Fibroblast of pulmonary artery (primary cell): ENCODE measurements around the gene IRS1.

Experiments
- DNase-seq: peaks from one replicate; pipeline ENCODE4 v3.0.0-alpha.2; 2010; ENCODE audit warnings: low read depth
- H3K4me3 ChIP-seq: replicated peaks from 2 replicates; pipeline ENCODE4 v1.5.1; 2011; ENCODE audit warnings: low read depth, mild to moderate bottlenecking, control low read depth, low read length, moderate library complexity
- CTCF ChIP-seq: IDR thresholded peaks from 2 replicates; pipeline ENCODE4 v1.5.1; 2011; ENCODE audit warnings: mild to moderate bottlenecking, control low read depth, low read length, inconsistent platforms; ENCODE audit errors: missing control alignments

The IRS1 gene

GRCh38 chr2:226738191-226738820 lies 61.3 kb downstream of the IRS1 start:
- no peak for DNase-seq
- TF ChIP-seq CTCF: no peak
- no peak overlapping the region for H3K4me3 ChIP-seq

- no peak overlapping the region for H3K4me3 ChIP-seq
- no peak for TF ChIP-seq CTCF
- DNase-seq: no peak
Measured at GRCh38 chr2:226736382-226736781, 63.2 kb downstream of the IRS1 start.

- H3K4me3 ChIP-seq: no peak overlapping the region
- DNase-seq: peak; percentile 25
- TF ChIP-seq CTCF: no peak
Measured at GRCh38 chr2:226733927-226734564, 65.6 kb downstream of the IRS1 start.

- TF ChIP-seq CTCF: no peak
- peak; percentile 42 for DNase-seq
- H3K4me3 ChIP-seq: no peak overlapping the region
Measured at GRCh38 chr2:226733189-226733858, 66.3 kb downstream of the IRS1 start.

- no peak for TF ChIP-seq CTCF
- no peak overlapping the region for H3K4me3 ChIP-seq
- no peak for DNase-seq
Measured at GRCh38 chr2:226732478-226733188, 67.0 kb downstream of the IRS1 start.

- DNase-seq: peak; percentile 28
- no peak overlapping the region for H3K4me3 ChIP-seq
- TF ChIP-seq CTCF: peak; percentile 12
Measured at GRCh38 chr2:226730481-226730880, 69.1 kb downstream of the IRS1 start.
